ENCODE results near the gene DET1. TPM values are rescaled to one million over a fixed set of nuclear protein-coding genes. Genes with fewer than 3 reads are reported as not detected.

The DET1 gene
- total RNA-seq: 16.3 TPM

DNA sequence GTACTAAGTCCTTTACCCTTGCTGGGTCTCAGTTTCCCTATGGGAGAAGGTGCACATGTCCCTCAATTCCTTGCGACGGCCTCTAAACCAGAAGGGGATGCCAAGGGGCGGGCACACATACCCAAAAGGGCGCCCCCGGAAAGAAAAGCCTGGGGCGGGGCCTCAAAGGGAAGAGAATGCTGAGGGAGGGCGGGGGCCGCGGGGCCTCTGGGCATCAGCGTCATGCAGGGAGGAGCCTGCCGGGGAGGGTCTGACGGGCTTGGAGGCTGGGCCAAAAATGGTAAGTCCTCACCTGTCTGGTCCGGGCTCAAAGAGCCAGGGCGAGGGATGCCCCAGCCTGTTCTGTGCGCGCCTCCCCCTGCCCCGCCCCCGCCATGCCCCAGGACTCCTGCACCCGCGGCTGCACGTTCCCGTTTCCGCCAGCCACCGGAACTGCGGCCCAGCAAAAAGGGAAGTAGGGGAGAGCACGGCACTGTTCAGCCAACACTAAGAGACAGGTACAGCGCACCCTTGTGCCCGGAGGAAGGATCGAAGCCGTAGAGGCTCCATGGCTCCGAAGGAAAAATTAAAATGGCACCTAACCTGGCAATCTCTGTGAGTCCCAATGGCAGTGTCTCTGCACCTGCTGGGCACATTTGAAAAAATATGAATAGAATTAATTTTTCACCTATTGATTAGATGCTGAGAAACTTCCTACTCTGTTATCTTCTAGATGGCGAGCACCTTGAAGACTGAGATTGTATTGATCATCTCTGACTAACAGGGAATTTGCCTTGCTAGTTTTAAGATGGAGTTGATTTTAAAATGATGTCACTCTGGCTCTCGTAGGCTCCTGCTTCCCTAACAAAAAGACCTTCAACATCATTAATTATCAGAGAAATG lies at the start of gene DET1:
DET1 (minus strand) TSS at position 434 of the 882 bp plus-strand sequence. CDS start 14,976 bp downstream, outside the sequence.

DNA sequence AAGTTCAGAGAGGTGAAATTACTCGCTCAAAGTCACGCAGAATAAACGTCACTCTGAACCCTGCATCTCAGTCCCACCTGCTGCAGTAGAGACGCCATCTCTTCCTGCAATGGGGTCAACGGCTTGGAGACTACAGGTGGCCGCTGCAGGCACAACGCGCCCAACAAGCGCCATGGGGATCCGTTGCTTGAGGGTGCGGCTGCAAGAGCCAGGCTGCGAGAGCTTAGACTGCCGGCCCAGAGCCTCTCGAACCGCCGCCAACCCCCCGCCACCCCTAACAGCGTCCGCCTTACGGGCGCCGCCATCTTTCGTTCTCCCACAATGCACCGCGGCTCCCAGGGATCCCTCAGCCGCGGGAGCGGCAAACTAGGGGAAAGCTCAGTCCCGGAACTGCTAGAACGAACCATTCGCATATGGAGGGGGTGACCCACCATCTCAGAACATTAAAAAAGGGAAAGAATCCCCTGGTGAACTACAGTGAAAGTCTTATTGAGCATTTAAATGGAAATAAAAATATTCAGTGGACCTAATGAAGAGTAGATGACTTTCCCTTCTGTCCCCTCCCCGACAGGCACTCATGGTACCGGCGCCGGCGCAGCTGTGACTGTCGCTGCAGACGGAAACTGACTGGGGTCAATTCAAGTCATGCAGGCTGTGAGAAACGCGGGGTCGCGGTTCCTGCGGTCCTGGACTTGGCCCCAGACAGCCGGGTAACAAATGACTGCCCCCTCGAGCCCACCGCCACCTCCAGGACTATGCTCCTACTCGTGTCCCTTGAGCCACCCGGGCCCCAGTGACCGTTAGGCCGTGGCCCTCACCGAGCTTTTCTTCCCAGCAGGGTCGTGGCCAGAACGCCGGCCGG lies 79.2 kb downstream of the DET1 start, which contains the start of the genes MRPL46 and MRPS11:
MRPL46 (minus strand) TSS at position 316 of the 862 bp plus-strand sequence; CDS start at position 305, 11 bp downstream.
MRPS11 (plus strand) TSS at position 636 of the 862 bp plus-strand sequence; CDS start at position 646, 10 bp downstream.

Small RNA genes within 50 kb of the gene (small RNA-seq; reads per million reads assigned to genes)
- not detected for gene AC013489.2 (ENCODE audit: low replicate concordance)

Other genes starting within 250 kb of the DET1 start
- gene MRPL46, start 79.3 kb downstream of the DET1 start, total RNA-seq: 26.8 TPM
- 26.4 TPM for gene MRPS11, start 79.0 kb downstream of the DET1 start, total RNA-seq
- gene AEN, start 74.7 kb upstream of the DET1 start, total RNA-seq: 8.3 TPM
- gene ISG20, start 92.3 kb upstream of the DET1 start, total RNA-seq: 6.2 TPM

All from metanephros (tissue), 2 donors.